Common myeloid progenitor, CD34-positive (primary cell): ENCODE measurements around the gene PLPP1.
"Not testable (repeated sequence)": the region's sequence is repeated elsewhere in the genome, so short reads cannot be mapped to it uniquely, and the experiment has no call there.

Experiments
- CTCF ChIA-PET: fragments of 350-600 bp; sonication (Branson Sonifier 250); formaldehyde crosslinking; loops from one replicate; lab custom pipeline; 2021; ENCODE audit warnings: antibody characterized with exemption; lab: Charles Lee
- POLR2A ChIA-PET: fragments of 350-600 bp; sonication (Branson Sonifier 250); formaldehyde crosslinking; loops from one replicate; lab custom pipeline; 2021; ENCODE audit warnings: antibody characterized with exemption; lab: Charles Lee
- DNase-seq, 3 donors: peaks; one replicate each; pipeline versions ENCODE4 v3.0.0 to v3.0.0-alpha.2; 2013
- H3K27ac ChIP-seq, 2 experiments: 1 replicate in 1 of 2; 2 replicates in 1 of 2; pipeline ENCODE4 v1.7.0; 2013; ENCODE audit warnings: inconsistent platforms in 2 of 2, low read length in 2 of 2, mild to moderate bottlenecking in 2 of 2, low read depth in 1 of 2, moderate library complexity in 1 of 2; ENCODE audit not compliant: severe bottlenecking in 2 of 2, insufficient read depth in 1 of 2, poor library complexity in 1 of 2
- H3K27me3 ChIP-seq, 5 experiments: replicated peaks in 2 of 5; 1 replicate in 3 of 5; 2 replicates in 2 of 5; pipeline versions ENCODE4 v1.6.1 to v1.7.0; 2013; ENCODE audit warnings: low read length in 4 of 5, mild to moderate bottlenecking in 2 of 5, moderate library complexity in 2 of 5, inconsistent platforms in 1 of 5; ENCODE audit not compliant: insufficient read depth in 5 of 5, control insufficient read depth in 4 of 5
- H3K36me3 ChIP-seq, 4 experiments: 1 replicate in 2 of 4; 2 replicates in 2 of 4; pipeline versions ENCODE4 v1.6.1 to v1.7.0; 2013; ENCODE audit warnings: low read length in 3 of 4, control low read depth in 1 of 4, mild to moderate bottlenecking in 1 of 4; ENCODE audit not compliant: control insufficient read depth in 4 of 4, insufficient read depth in 4 of 4
- H3K4me1 ChIP-seq, 4 experiments: 1 replicate in 3 of 4; 2 replicates in 1 of 4; pipeline versions ENCODE4 v1.6.1 to v1.7.1; 2013; ENCODE audit warnings: low read length in 3 of 4, mild to moderate bottlenecking in 3 of 4, control low read depth in 1 of 4, inconsistent platforms in 1 of 4, moderate library complexity in 1 of 4; ENCODE audit not compliant: control insufficient read depth in 4 of 4, insufficient read depth in 4 of 4; ENCODE audit errors: control extremely low read depth in 1 of 4
- H3K4me3 ChIP-seq, 7 experiments: 1 replicate in 4 of 7; 2 replicates in 3 of 7; pipeline versions ENCODE4 v1.5.1 to v1.7.0; 2013; ENCODE audit warnings: mild to moderate bottlenecking in 7 of 7, low read length in 6 of 7, moderate library complexity in 6 of 7, inconsistent platforms in 2 of 7, low read depth in 2 of 7, control low read depth in 1 of 7; ENCODE audit not compliant: insufficient read depth in 4 of 7, control insufficient read depth in 1 of 7; ENCODE audit errors: extremely low read depth in 1 of 7
- H3K9me3 ChIP-seq, 5 experiments: 1 replicate in 4 of 5; 2 replicates in 1 of 5; pipeline versions ENCODE4 v1.6.1 to v1.7.1; 2013; ENCODE audit warnings: low read length in 4 of 5, mild to moderate bottlenecking in 2 of 5, inconsistent platforms in 1 of 5, low read depth in 1 of 5, moderate library complexity in 1 of 5; ENCODE audit not compliant: control insufficient read depth in 4 of 5, insufficient read depth in 2 of 5; ENCODE audit errors: control extremely low read depth in 1 of 5
- WGBS: methylation state at CpG from one replicate; pipeline ENCODE4 v1.1.5; 2013; ENCODE audit not compliant: insufficient coverage; 5-methylcytosine and 5-hydroxymethylcytosine counted together

PLPP1 gene

DNA sequence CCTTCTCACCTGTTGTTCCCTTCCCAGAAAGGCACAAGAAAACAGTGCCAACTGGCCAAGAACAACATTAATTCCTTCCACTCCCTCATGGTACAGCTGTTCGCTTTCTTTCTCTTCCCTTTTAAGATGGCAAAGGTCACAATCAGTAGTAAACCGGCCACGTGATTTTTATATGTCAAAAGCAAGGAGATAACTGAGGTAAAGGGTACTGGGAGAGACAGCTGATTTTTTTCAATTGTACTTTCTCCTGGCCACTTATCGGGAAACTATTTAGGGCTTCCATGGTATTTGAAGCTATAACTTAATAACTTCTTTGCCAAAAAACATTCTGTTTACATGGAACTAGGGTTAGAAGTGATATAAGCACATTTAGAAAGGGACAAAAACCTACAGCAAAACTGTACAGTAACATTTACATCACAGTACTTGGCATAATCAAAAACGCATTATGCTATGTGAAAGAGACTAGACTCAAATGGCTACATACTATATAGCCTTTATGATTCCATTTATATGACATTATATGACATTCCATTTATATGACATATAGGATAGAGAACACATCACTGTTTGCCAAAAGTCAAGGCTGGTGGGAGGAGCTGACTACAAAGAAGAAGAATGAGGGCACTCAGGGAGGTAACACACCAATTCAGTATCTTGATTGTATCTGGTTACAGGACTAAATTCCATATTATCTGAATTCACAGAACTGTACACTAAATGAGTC is 24.8 kb downstream of the PLPP1 start:
- Histone ChIP-seq H3K9me3 (no peaks in the 10 kb centered on the region), H3K27ac (no peak overlapping the region), H3K27me3 (peaks cover 0 to 5% (median 0%) of the 10 kb centered on the region in 5 experiments), H3K4me3 (no peak overlapping the region), H3K36me3 (no peaks in the 10 kb centered on the region), H3K4me1 (no peaks in the 10 kb centered on the region)
- ChIA-PET POLR2A (interaction anchor here (1.0 kb wide), 1 partner anchor 11 kb away, joined by 3 read pairs; no protein-coding TSS in a partner anchor), CTCF (no interaction called here)
- 100% methylated on average over 2 of the region's 5 CpGs for WGBS
- DNase-seq: no peak

GRCh38 chr5:55509097-55509496 is 25.7 kb downstream of the PLPP1 start:
- CTCF ChIA-PET: no interaction called here
- no CpG with 5 or more reads among the region's 1 CpG for WGBS

GRCh38 chr5:55507574-55507973 is 27.2 kb downstream of the PLPP1 start:
- Histone ChIP-seq H3K4me1 (no peaks in the 10 kb centered on the region), H3K9me3 (no peaks in the 10 kb centered on the region), H3K4me3 (no peak overlapping the region), H3K27ac (no peak overlapping the region), H3K27me3 (peaks cover 0 to 5% (median 0%) of the 10 kb centered on the region in 5 experiments), H3K36me3 (no peaks in the 10 kb centered on the region)
- ChIA-PET POLR2A (no interaction called here), CTCF (no interaction called here)
- WGBS: 100% methylated on average over 2 of the region's 2 CpGs
- DNase-seq: no peak

More at GRCh38 chr5:55509097-55509496, 25.7 kb downstream of the PLPP1 start:
- Histone ChIP-seq H3K4me3 (no peak overlapping the region), H3K27me3 (peaks cover 0 to 5% (median 0%) of the 10 kb centered on the region in 5 experiments), H3K36me3 (no peaks in the 10 kb centered on the region), H3K9me3 (no peaks in the 10 kb centered on the region), H3K4me1 (no peaks in the 10 kb centered on the region), H3K27ac (no peak overlapping the region)
- DNase-seq: no peak
- POLR2A ChIA-PET: interaction anchor here (0.5 kb wide), 1 partner anchor 14 kb away, joined by 9 read pairs; no protein-coding TSS in a partner anchor

GRCh38 chr5:55505711-55506110 is 29.1 kb downstream of the PLPP1 start:
- DNase-seq, POLR2A ChIA-PET, H3K27me3 ChIP-seq, H3K4me3 ChIP-seq, H3K27ac ChIP-seq, H3K9me3 ChIP-seq, H3K36me3 ChIP-seq, H3K4me1 ChIP-seq, CTCF ChIA-PET: not testable (repeated sequence)
- 100% methylated on average over 2 of the region's 6 CpGs for WGBS

- CTCF ChIA-PET: interaction anchor here (0.6 kb wide), 1 partner anchor 28 kb away, joined by 3 read pairs; no protein-coding TSS in a partner anchor
- 100% methylated on average over 7 of the region's 7 CpGs for WGBS
- POLR2A ChIA-PET: not testable (repeated sequence)
Observed at GRCh38 chr5:55503917-55504316, 30.8 kb downstream of the PLPP1 start.

DNA sequence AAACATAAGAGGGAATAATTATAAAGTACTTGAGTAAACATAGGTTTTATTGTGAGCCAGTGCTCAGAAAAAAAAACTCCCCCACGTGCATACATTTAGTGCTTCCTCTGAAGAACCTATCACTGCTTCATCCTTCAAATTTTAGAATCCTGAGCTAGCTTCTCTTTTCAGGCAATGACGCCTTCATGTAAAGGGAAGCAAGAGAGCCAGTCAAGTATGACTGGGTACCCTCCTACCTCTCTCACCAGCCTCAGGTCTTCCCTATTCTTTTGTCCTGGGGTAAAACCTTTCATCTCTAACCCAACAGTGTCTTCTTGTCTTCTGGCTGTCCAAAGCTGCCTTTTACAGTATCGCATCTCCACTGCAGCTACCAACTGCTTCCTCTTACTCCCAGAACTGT is 32.0 kb downstream of the PLPP1 start:
- 85% methylated on average over 2 of the region's 3 CpGs for WGBS
- H3K4me3 ChIP-seq: no peak overlapping the region
- no peaks in the 10 kb centered on the region for H3K9me3 ChIP-seq
- ChIA-PET CTCF (interaction anchor here (1.0 kb wide), 1 partner anchor 54 kb away, joined by 4 read pairs; no protein-coding TSS in a partner anchor), POLR2A (no interaction called here)
- H3K27ac ChIP-seq: no peak overlapping the region
- no peaks in the 10 kb centered on the region for H3K36me3 ChIP-seq
- no peak for DNase-seq
- no peaks in the 10 kb centered on the region for H3K4me1 ChIP-seq
- no peaks in the 10 kb centered on the region for H3K27me3 ChIP-seq

More at GRCh38 chr5:55503917-55504316, 30.8 kb downstream of the PLPP1 start:
- not testable (repeated sequence) for H3K27ac ChIP-seq, H3K4me3 ChIP-seq, H3K9me3 ChIP-seq, H3K36me3 ChIP-seq, DNase-seq, H3K27me3 ChIP-seq, H3K4me1 ChIP-seq

GRCh38 chr5:55498457-55498856 is 36.3 kb downstream of the PLPP1 start:
- ChIA-PET POLR2A (no interaction called here), CTCF (no interaction called here)
- no peaks in the 10 kb centered on the region for H3K9me3 ChIP-seq
- no peaks in the 10 kb centered on the region for H3K4me1 ChIP-seq
- H3K36me3 ChIP-seq: no peaks in the 10 kb centered on the region
- no peak overlapping the region for H3K27ac ChIP-seq
- no peaks in the 10 kb centered on the region for H3K27me3 ChIP-seq
- 100% methylated on average over 1 of the region's 2 CpGs for WGBS
- H3K4me3 ChIP-seq: no peak overlapping the region
- no peak for DNase-seq
